PFSK-1 (cell line): ENCODE data around the gene P4HB.

Experiments
- FOXP2 ChIP-seq: optimal IDR thresholded peaks from 2 replicates; pipeline ENCODE3; 2011; ENCODE audit warnings: borderline replicate concordance, control low read depth, inconsistent platforms; ENCODE audit not compliant: insufficient read depth; ENCODE audit errors: extremely low read length, extremely low read depth
- POLR2AphosphoS5 ChIP-seq: IDR thresholded peaks from 2 replicates; pipeline ENCODE4 v1.6.1; 2012; ENCODE audit warnings: low read depth, mild to moderate bottlenecking, control low read depth, low read length, moderate library complexity
- SIN3A ChIP-seq: IDR thresholded peaks from 2 replicates; pipeline ENCODE4 v1.6.1; 2012; ENCODE audit warnings: mild to moderate bottlenecking, low read length, moderate library complexity, borderline replicate concordance; ENCODE audit not compliant: insufficient read depth
- TAF1 ChIP-seq: IDR thresholded peaks from 2 replicates; pipeline ENCODE4 v1.6.1; 2012; ENCODE audit warnings: low read length, control low read depth, borderline replicate concordance; ENCODE audit not compliant: insufficient read depth
- TF ChIP-seq, protein P1 (sequence below), 2 experiments: IDR thresholded peaks; 2 replicates each; pipeline versions ENCODE4 v1.6.1 to v1.8.0; 2011 to 2012; ENCODE audit warnings: low read depth in 2 of 2, low read length in 2 of 2, control low read depth in 1 of 2, inconsistent platforms in 1 of 2, mild to moderate bottlenecking in 1 of 2, moderate library complexity in 1 of 2; ENCODE audit not compliant: insufficient read depth in 1 of 2

DNA sequence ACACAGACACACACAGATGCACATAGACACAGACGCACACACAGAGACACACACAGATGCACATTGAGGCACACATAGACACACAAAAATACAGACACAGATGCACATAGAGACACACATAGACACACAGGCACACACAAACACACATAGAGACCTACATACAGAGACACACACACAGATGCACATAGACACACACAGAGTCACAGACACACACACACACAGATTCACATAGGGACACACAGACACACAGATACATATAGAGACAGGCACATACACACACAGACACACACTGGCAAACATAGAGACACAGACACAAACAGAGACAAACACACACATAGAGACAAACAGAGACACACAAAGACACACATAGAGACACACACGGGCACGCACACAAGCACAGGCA, 66.3 kb downstream of the P4HB start:
- TF ChIP-seq, protein P1, sequence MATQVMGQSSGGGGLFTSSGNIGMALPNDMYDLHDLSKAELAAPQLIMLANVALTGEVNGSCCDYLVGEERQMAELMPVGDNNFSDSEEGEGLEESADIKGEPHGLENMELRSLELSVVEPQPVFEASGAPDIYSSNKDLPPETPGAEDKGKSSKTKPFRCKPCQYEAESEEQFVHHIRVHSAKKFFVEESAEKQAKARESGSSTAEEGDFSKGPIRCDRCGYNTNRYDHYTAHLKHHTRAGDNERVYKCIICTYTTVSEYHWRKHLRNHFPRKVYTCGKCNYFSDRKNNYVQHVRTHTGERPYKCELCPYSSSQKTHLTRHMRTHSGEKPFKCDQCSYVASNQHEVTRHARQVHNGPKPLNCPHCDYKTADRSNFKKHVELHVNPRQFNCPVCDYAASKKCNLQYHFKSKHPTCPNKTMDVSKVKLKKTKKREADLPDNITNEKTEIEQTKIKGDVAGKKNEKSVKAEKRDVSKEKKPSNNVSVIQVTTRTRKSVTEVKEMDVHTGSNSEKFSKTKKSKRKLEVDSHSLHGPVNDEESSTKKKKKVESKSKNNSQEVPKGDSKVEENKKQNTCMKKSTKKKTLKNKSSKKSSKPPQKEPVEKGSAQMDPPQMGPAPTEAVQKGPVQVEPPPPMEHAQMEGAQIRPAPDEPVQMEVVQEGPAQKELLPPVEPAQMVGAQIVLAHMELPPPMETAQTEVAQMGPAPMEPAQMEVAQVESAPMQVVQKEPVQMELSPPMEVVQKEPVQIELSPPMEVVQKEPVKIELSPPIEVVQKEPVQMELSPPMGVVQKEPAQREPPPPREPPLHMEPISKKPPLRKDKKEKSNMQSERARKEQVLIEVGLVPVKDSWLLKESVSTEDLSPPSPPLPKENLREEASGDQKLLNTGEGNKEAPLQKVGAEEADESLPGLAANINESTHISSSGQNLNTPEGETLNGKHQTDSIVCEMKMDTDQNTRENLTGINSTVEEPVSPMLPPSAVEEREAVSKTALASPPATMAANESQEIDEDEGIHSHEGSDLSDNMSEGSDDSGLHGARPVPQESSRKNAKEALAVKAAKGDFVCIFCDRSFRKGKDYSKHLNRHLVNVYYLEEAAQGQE (IDR thresholded peaks at IDR 0.05; ENCODE audit: insufficient read depth in 1 of 2, low read depth in 2 of 2, low read length in 2 of 2), result no peak
- TF ChIP-seq POLR2AphosphoS5 (no peak), TAF1 (no peak), SIN3A (no peak), FOXP2 (no peak)
